HG03558 (cell line): ENCODE results near the gene GSK3B.
A peak's percentile ranks its signal among the peaks of the same experiment; 100 is the strongest.

Experiments
- ATAC-seq: cut with Tn5 transposase; IDR thresholded peaks from one replicate; pipeline ENCODE4 v1.9.1; 2021; ENCODE audit warnings: moderate number of reproducible peaks; ENCODE audit not compliant: unreplicated experiment; ENCODE audit errors: extremely low read depth

The GSK3B gene

GRCh38 chr3:120093911-120094775 is at the start of gene GSK3B:
Gene GSK3B (minus strand): TSS chr3:120094447. CDS start chr3:120093434, 1,013 bp downstream.
- ATAC-seq = peak; percentile 0

- no peak for ATAC-seq
Measured at GRCh38 chr3:120143676-120144075, 49.4 kb upstream of the GSK3B start.

GRCh38 chr3:120142236-120142635 is 48.0 kb upstream of the GSK3B start:
- ATAC-seq = no peak

- ATAC-seq = no peak
Measured at GRCh38 chr3:120140098-120140742, 46.0 kb upstream of the GSK3B start.

GRCh38 chr3:120139140-120139539 is 44.9 kb upstream of the GSK3B start:
- no peak for ATAC-seq

- no peak for ATAC-seq
Measured at GRCh38 chr3:120137548-120137947, 43.3 kb upstream of the GSK3B start.

GRCh38 chr3:120130656-120131055 is 36.4 kb upstream of the GSK3B start:
- ATAC-seq = no peak

GRCh38 chr3:120129718-120130513 is 35.7 kb upstream of the GSK3B start:
- no peak for ATAC-seq

GRCh38 chr3:120129051-120129450 is 34.8 kb upstream of the GSK3B start:
- ATAC-seq = no peak

- no peak for ATAC-seq
Measured at GRCh38 chr3:120125992-120126391, 31.7 kb upstream of the GSK3B start.

GRCh38 chr3:120119846-120120510 is 25.7 kb upstream of the GSK3B start:
- no peak for ATAC-seq

- ATAC-seq = no peak
Measured at GRCh38 chr3:120114981-120115380, 20.7 kb upstream of the GSK3B start.

GRCh38 chr3:120114376-120114775 is 20.1 kb upstream of the GSK3B start:
- no peak for ATAC-seq

GRCh38 chr3:120113128-120114116 is 19.2 kb upstream of the GSK3B start:
- ATAC-seq = no peak

- no peak for ATAC-seq
Measured at GRCh38 chr3:120111898-120112297, 17.7 kb upstream of the GSK3B start.

- no peak for ATAC-seq
Measured at GRCh38 chr3:120103276-120103675, 9.0 kb upstream of the GSK3B start.

GRCh38 chr3:120102674-120103073 is 8.4 kb upstream of the GSK3B start:
- no peak for ATAC-seq

- no peak for ATAC-seq
Measured at GRCh38 chr3:120102232-120102631, 8.0 kb upstream of the GSK3B start.

GRCh38 chr3:120101624-120102023 is 7.4 kb upstream of the GSK3B start:
- ATAC-seq = no peak
